ENCODE results near the gene DCAF11. TPM values are rescaled to one million over a fixed set of nuclear protein-coding genes. Genes with fewer than 3 reads are reported as not detected.

The DCAF11 gene
- total and polyA plus RNA-seq, 2 of the 8 experiments (the other 6 are each of a cell fraction or from before 2014, with no cell fraction given): 60.4 to 63.6 TPM

- no peak for TF ChIP-seq CREB1 (IDR thresholded peaks at IDR 0.05)
- TF ChIP-seq SIN3A (conservative IDR thresholded peaks at IDR 0.05 in 1 of 2, IDR thresholded peaks at IDR 0.05 in 1 of 2; ENCODE audit: low read depth in 1 of 2, low read length in 2 of 2): no peak
- no peak for TF ChIP-seq SAP30 (IDR thresholded peaks at IDR 0.05; ENCODE audit: insufficient read depth, insufficient replicate concordance, low read length)
- TF ChIP-seq E2F6 (IDR thresholded peaks at IDR 0.05): no peak
- no peak for TF ChIP-seq SIX5 (IDR thresholded peaks at IDR 0.05; ENCODE audit: low read depth, low read length)
- no peak for TF ChIP-seq FOSL1 (IDR thresholded peaks at IDR 0.05; ENCODE audit: insufficient read depth, low read depth, low read length)
- TF ChIP-seq JUN (IDR thresholded peaks at IDR 0.05; ENCODE audit: low read depth, low read length): no peak
Observed at GRCh38 chr14:24092110-24092504, 22.5 kb upstream of the DCAF11 start (continued).

Data from H1 (cell line).